Endometrium (tissue), 2 donors: ENCODE results near the gene CAMK1D.
"Not testable (repeated sequence)": the region's sequence is repeated elsewhere in the genome, so short reads cannot be mapped to it uniquely, and the experiment has no call there.

Experiments
- FAIRE-seq: peaks from 2 replicates; lab custom pipeline; 2012; peaks lifted over from hg19 to GRCh38; lab: Jason Lieb, UNC
- donor health status: control.
- donor health status: control.

The CAMK1D gene

GRCh38 chr10:12702215-12702770 lies 352.9 kb downstream of the CAMK1D start:
- no peak for FAIRE-seq

GRCh38 chr10:12703126-12703525 lies 353.8 kb downstream of the CAMK1D start:
- FAIRE-seq: no peak

- no peak for FAIRE-seq
Measured at GRCh38 chr10:12703813-12704212, 354.5 kb downstream of the CAMK1D start.

GRCh38 chr10:12704488-12704887 lies 355.1 kb downstream of the CAMK1D start:
- no peak for FAIRE-seq

- FAIRE-seq: no peak
Measured at GRCh38 chr10:12705943-12706342, 356.6 kb downstream of the CAMK1D start.

GRCh38 chr10:12707461-12708185 lies 358.3 kb downstream of the CAMK1D start:
- peak; percentile 70 for FAIRE-seq

- FAIRE-seq: no peak
Measured at GRCh38 chr10:12709000-12709401, 359.7 kb downstream of the CAMK1D start.

GRCh38 chr10:12709521-12709963 lies 360.2 kb downstream of the CAMK1D start:
- no peak for FAIRE-seq

GRCh38 chr10:12710157-12710556 lies 360.8 kb downstream of the CAMK1D start:
- FAIRE-seq: no peak

- FAIRE-seq: no peak
Measured at GRCh38 chr10:12710594-12711349, 361.4 kb downstream of the CAMK1D start.

- no peak for FAIRE-seq
Measured at GRCh38 chr10:12711350-12711708, 362.0 kb downstream of the CAMK1D start.

- FAIRE-seq: no peak
Measured at GRCh38 chr10:12712293-12712983, 363.1 kb downstream of the CAMK1D start.

- FAIRE-seq: not testable (repeated sequence)
Measured at GRCh38 chr10:12712984-12713316, 363.6 kb downstream of the CAMK1D start.

- no peak for FAIRE-seq
Measured at GRCh38 chr10:12716042-12716441, 366.7 kb downstream of the CAMK1D start.

- FAIRE-seq: no peak
Measured at GRCh38 chr10:12717981-12718707, 368.8 kb downstream of the CAMK1D start.

GRCh38 chr10:12719365-12719764 lies 370.0 kb downstream of the CAMK1D start:
- no peak for FAIRE-seq

- peak; percentile 4 for FAIRE-seq
Measured at GRCh38 chr10:12720217-12720981, 371.1 kb downstream of the CAMK1D start.

- FAIRE-seq: no peak
Measured at GRCh38 chr10:12721334-12721733, 372.0 kb downstream of the CAMK1D start.

- FAIRE-seq: no peak
Measured at GRCh38 chr10:12723220-12723619, 373.9 kb downstream of the CAMK1D start.

GRCh38 chr10:12724807-12725579 lies 375.6 kb downstream of the CAMK1D start:
- no peak for FAIRE-seq

- FAIRE-seq: not testable (repeated sequence)
Measured at GRCh38 chr10:12725580-12725888, 376.2 kb downstream of the CAMK1D start.
